ENCODE measurements around the gene CTNNA3.

CTNNA3 gene

GRCh38 chr10:67676208-67676825, 19.7 kb downstream of the CTNNA3 start:
- no peak for TF ChIP-seq CTCF (IDR thresholded peaks at IDR 0.05; ENCODE audit: poor library complexity, severe bottlenecking)
- H3K27ac ChIP-seq (ENCODE audit: poor library complexity, severe bottlenecking): no peak overlapping the region
- no peaks in the 10 kb centered on the region for H3K36me3 ChIP-seq (ENCODE audit: low read depth)
- ATAC-seq (ENCODE audit: low read depth) (no peak), DNase-seq (ENCODE audit: low spot score) (no peak)
- H3K9me3 ChIP-seq (ENCODE audit: severe bottlenecking): no peaks in the 10 kb centered on the region
- H3K4me1 ChIP-seq (ENCODE audit: insufficient read depth, poor library complexity, severe bottlenecking): no peaks in the 10 kb centered on the region
- peaks cover 49% of the 10 kb centered on the region for H3K27me3 ChIP-seq (ENCODE audit: insufficient read depth, poor library complexity, severe bottlenecking)
- H3K4me3 ChIP-seq (ENCODE audit: severe bottlenecking): no peak overlapping the region

DNA sequence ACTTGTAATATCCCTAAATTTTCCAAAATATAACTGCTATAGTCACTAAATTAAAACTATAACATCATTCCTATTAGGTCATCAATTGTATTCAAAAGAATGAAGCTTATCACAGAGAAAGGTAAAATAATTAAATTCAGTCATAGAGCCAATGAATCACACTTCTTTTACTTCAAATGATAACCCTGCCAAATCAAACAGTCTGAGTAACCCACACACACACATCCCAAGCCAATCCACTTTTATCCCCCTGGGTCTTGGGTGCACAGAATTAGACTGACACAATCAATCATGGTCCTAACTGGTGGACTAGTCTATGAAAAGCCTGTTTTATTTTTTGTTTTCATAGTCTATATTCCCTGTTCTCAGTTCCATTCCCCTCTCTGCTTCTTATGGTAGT, 25.6 kb downstream of the CTNNA3 start:
- no peak for TF ChIP-seq CTCF (IDR thresholded peaks at IDR 0.05; ENCODE audit: poor library complexity, severe bottlenecking)
- no peaks in the 10 kb centered on the region for H3K4me1 ChIP-seq (ENCODE audit: insufficient read depth, poor library complexity, severe bottlenecking)
- no peak overlapping the region for H3K4me3 ChIP-seq (ENCODE audit: severe bottlenecking)
- H3K36me3 ChIP-seq (ENCODE audit: low read depth): no peaks in the 10 kb centered on the region
- peaks cover 21% of the 10 kb centered on the region for H3K27me3 ChIP-seq (ENCODE audit: insufficient read depth, poor library complexity, severe bottlenecking)
- no peak for DNase-seq (ENCODE audit: low spot score)
- no peak overlapping the region for H3K27ac ChIP-seq (ENCODE audit: poor library complexity, severe bottlenecking)
- no peak for ATAC-seq (ENCODE audit: low read depth)
- H3K9me3 ChIP-seq (ENCODE audit: severe bottlenecking): no peaks in the 10 kb centered on the region

GRCh38 chr10:67669978-67670377, 26.0 kb downstream of the CTNNA3 start:
- Histone ChIP-seq H3K4me3 (ENCODE audit: severe bottlenecking) (no peak overlapping the region), H3K4me1 (ENCODE audit: insufficient read depth, poor library complexity, severe bottlenecking) (no peaks in the 10 kb centered on the region), H3K9me3 (ENCODE audit: severe bottlenecking) (no peaks in the 10 kb centered on the region), H3K36me3 (ENCODE audit: low read depth) (no peaks in the 10 kb centered on the region), H3K27me3 (ENCODE audit: insufficient read depth, poor library complexity, severe bottlenecking) (peaks cover 20% of the 10 kb centered on the region), H3K27ac (ENCODE audit: poor library complexity, severe bottlenecking) (no peak overlapping the region)
- no peak for TF ChIP-seq CTCF (IDR thresholded peaks at IDR 0.05; ENCODE audit: poor library complexity, severe bottlenecking)
- DNase-seq (ENCODE audit: low spot score): no peak
- ATAC-seq (ENCODE audit: low read depth): no peak

- no peak for DNase-seq (ENCODE audit: low spot score)
- H3K27ac ChIP-seq (ENCODE audit: poor library complexity, severe bottlenecking): no peak overlapping the region
- ATAC-seq (ENCODE audit: low read depth): no peak
- H3K4me3 ChIP-seq (ENCODE audit: severe bottlenecking): no peak overlapping the region
- H3K4me1 ChIP-seq (ENCODE audit: insufficient read depth, poor library complexity, severe bottlenecking): no peaks in the 10 kb centered on the region
- H3K9me3 ChIP-seq (ENCODE audit: severe bottlenecking): no peaks in the 10 kb centered on the region
- TF ChIP-seq CTCF (IDR thresholded peaks at IDR 0.05; ENCODE audit: poor library complexity, severe bottlenecking): no peak
- H3K36me3 ChIP-seq (ENCODE audit: low read depth): no peaks in the 10 kb centered on the region
- H3K27me3 ChIP-seq (ENCODE audit: insufficient read depth, poor library complexity, severe bottlenecking): peaks cover 24% of the 10 kb centered on the region
These were observed 27.5 kb downstream of the CTNNA3 start for GRCh38 chr10:67668448-67668847.

DNA sequence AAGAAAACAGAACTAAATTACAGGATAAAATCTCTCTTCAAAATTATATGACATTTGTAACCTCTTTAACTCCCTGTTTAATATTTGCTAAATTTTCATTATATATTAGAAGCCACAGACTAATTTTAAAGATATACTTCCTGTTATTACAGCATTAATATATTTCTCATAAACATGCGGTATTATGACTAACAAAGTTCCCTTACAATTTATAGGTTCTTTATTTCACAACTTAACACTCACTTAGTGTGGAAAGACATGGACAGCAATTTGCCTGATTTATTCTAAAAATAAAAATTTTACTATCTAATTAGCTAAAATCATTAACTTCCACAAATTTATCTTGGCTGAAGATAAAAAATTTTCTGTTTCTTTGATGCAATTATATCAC, 29.0 kb downstream of the CTNNA3 start:
- Histone ChIP-seq H3K27me3 (ENCODE audit: insufficient read depth, poor library complexity, severe bottlenecking) (peaks cover 29% of the 10 kb centered on the region), H3K36me3 (ENCODE audit: low read depth) (no peaks in the 10 kb centered on the region), H3K9me3 (ENCODE audit: severe bottlenecking) (no peaks in the 10 kb centered on the region), H3K4me1 (ENCODE audit: insufficient read depth, poor library complexity, severe bottlenecking) (no peaks in the 10 kb centered on the region), H3K4me3 (ENCODE audit: severe bottlenecking) (no peak overlapping the region), H3K27ac (ENCODE audit: poor library complexity, severe bottlenecking) (no peak overlapping the region)
- DNase-seq (ENCODE audit: low spot score): no peak
- no peak for ATAC-seq (ENCODE audit: low read depth)
- TF ChIP-seq CTCF (IDR thresholded peaks at IDR 0.05; ENCODE audit: poor library complexity, severe bottlenecking): no peak
